SK-N-SH treated with all-trans-retinoic acid at 6 μM for 48 hours (cell line): ENCODE results near the gene CACNB2.

Source experiments
- ATAC-seq: fragments of 200-7000 bp; cut with Tn5 transposase; 3 replicates; pipeline ENCODE4 v1.9.1; 2020; ENCODE audit warnings: mild to moderate bottlenecking, moderate library complexity
- BACH2 ChIP-seq: fragments of 250-450 bp; sonication (Bioruptor Pico); IDR thresholded peaks from 2 replicates; pipeline ENCODE4 v1.9.0; 2021; ENCODE audit warnings: mild to moderate bottlenecking, borderline replicate concordance
- ESRRG ChIP-seq: fragments of 250-450 bp; sonication (Bioruptor Pico); IDR thresholded peaks from 2 replicates; pipeline ENCODE4 v1.6.1; 2021; ENCODE audit warnings: mild to moderate bottlenecking
- GLIS3 ChIP-seq: fragments of 250-450 bp; sonication (Bioruptor Pico); IDR thresholded peaks from 2 replicates; pipeline ENCODE4 v1.5.0; 2020; ENCODE audit warnings: mild to moderate bottlenecking, moderate library complexity
- OSR1 ChIP-seq: fragments of 250-450 bp; sonication (Bioruptor Pico); IDR thresholded peaks from 2 replicates; pipeline ENCODE4 v1.8.0; 2022; ENCODE audit warnings: moderate library complexity, mild to moderate bottlenecking, inconsistent platforms
- PPARA ChIP-seq: fragments of 250-450 bp; sonication (Bioruptor Pico); IDR thresholded peaks from 2 replicates; pipeline ENCODE4 v1.5.0; 2020; ENCODE audit warnings: mild to moderate bottlenecking, borderline replicate concordance
- RARB ChIP-seq: fragments of 250-450 bp; sonication (Bioruptor Pico); IDR thresholded peaks from 2 replicates; pipeline ENCODE4 v1.8.0; 2021; ENCODE audit warnings: mild to moderate bottlenecking, moderate library complexity
- SNAI2 ChIP-seq: fragments of 250-450 bp; sonication (Bioruptor Pico); IDR thresholded peaks from 2 replicates; pipeline ENCODE4 v1.5.0; 2020; ENCODE audit warnings: mild to moderate bottlenecking, moderate library complexity
- TCF4 ChIP-seq: fragments of 250-450 bp; sonication (Bioruptor Pico); IDR thresholded peaks from 2 replicates; pipeline ENCODE4 v1.8.0; 2021; ENCODE audit warnings: mild to moderate bottlenecking, moderate library complexity, borderline replicate concordance
- TOX ChIP-seq: fragments of 250-450 bp; sonication (Bioruptor Pico); IDR thresholded peaks from 2 replicates; pipeline ENCODE4 v1.8.0; 2021; ENCODE audit warnings: mild to moderate bottlenecking, moderate library complexity, borderline replicate concordance
- ZC3H10 ChIP-seq: fragments of 250-450 bp; sonication (Bioruptor Pico); IDR thresholded peaks from 2 replicates; pipeline ENCODE4 v1.5.1; 2021; ENCODE audit warnings: mild to moderate bottlenecking, moderate library complexity
- ZFP3 ChIP-seq: fragments of 250-450 bp; sonication (Bioruptor Pico); IDR thresholded peaks from 2 replicates; pipeline ENCODE4 v1.5.0; 2020; ENCODE audit warnings: mild to moderate bottlenecking, moderate library complexity
- ZFP30 ChIP-seq: fragments of 450-650 bp; formaldehyde crosslinking; IDR thresholded peaks from 2 replicates; pipeline ENCODE4 v1.5.0; 2022; ENCODE audit warnings: mild to moderate bottlenecking, moderate library complexity
- ZNF565 ChIP-seq: fragments of 450-650 bp; formaldehyde crosslinking; conservative IDR thresholded peaks from 2 replicates; pipeline ENCODE4 v1.5.0; 2020; ENCODE audit warnings: low read depth, mild to moderate bottlenecking, moderate library complexity
- ZNF70 ChIP-seq: fragments of 450-650 bp; formaldehyde crosslinking; IDR thresholded peaks from 2 replicates; pipeline ENCODE4 v1.5.0; 2020; ENCODE audit warnings: mild to moderate bottlenecking, moderate library complexity
- ZNF8 ChIP-seq: fragments of 450-650 bp; formaldehyde crosslinking; IDR thresholded peaks from 2 replicates; pipeline ENCODE4 v1.5.0; 2020; ENCODE audit warnings: mild to moderate bottlenecking, moderate library complexity
- TF ChIP-seq, protein P1 (sequence below): fragments of 250-450 bp; sonication (Bioruptor Pico); IDR thresholded peaks from 2 replicates; pipeline ENCODE4 v1.8.0; 2021; ENCODE audit warnings: low read depth, mild to moderate bottlenecking, moderate library complexity, borderline replicate concordance
- TF ChIP-seq, protein P2 (sequence below): fragments of 250-450 bp; sonication (Bioruptor Pico); IDR thresholded peaks from 2 replicates; pipeline ENCODE4 v1.5.1; 2021; ENCODE audit warnings: mild to moderate bottlenecking, moderate library complexity
- TF ChIP-seq, protein P3 (sequence below): fragments of 250-450 bp; sonication (Bioruptor Pico); IDR thresholded peaks from 2 replicates; pipeline ENCODE4 v1.8.0; 2020; ENCODE audit warnings: mild to moderate bottlenecking, moderate library complexity, borderline replicate concordance
- TF ChIP-seq, protein P4 (sequence below): fragments of 250-450 bp; sonication (Bioruptor Pico); IDR thresholded peaks from 2 replicates; pipeline ENCODE4 v1.5.0; 2020; ENCODE audit warnings: mild to moderate bottlenecking, moderate library complexity
- TF ChIP-seq, protein P5 (sequence below): fragments of 250-450 bp; sonication (Bioruptor Pico); IDR thresholded peaks from 2 replicates; pipeline ENCODE4 v1.5.1; 2020; ENCODE audit warnings: low read depth, mild to moderate bottlenecking, moderate library complexity

Gene CACNB2

DNA sequence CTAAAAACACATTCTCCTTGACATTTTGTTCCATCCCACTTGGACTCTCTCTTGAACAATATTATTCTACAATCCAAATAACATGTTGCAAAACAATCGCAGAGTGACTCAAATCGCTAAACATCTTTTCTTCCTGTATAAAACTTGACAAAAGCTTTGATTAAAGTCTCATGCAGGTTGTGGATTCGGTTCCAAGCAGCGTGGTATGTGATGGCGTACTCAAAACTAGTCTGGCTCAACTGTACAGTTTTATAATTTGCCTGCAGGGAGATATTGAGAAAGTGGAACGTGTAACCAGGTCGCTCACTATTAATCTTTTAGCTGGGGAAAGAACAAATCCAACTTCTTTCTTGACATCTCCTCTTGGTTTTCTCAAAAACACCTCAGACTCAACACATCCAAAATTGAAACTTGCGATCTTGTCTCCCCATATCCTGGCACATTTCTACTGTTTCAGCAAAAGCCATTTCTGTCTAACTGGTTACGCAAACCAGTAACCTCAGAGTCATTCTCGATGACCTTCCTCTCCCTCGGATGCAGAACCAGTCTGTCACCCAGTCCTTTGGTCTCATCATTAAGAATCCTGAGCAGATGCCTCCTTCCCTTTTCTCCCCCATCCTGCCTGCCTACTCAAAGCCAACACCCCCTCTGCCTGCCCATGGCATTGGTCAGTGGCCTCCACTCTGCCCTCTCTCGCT, 100.1 kb downstream of the CACNB2 start:
- no peak for TF ChIP-seq TCF4 (CRISPR knock-in tag)
- no peak for TF ChIP-seq ZNF565 (CRISPR knock-in tag)
- TF ChIP-seq OSR1, result no peak
- TF ChIP-seq, protein P1, sequence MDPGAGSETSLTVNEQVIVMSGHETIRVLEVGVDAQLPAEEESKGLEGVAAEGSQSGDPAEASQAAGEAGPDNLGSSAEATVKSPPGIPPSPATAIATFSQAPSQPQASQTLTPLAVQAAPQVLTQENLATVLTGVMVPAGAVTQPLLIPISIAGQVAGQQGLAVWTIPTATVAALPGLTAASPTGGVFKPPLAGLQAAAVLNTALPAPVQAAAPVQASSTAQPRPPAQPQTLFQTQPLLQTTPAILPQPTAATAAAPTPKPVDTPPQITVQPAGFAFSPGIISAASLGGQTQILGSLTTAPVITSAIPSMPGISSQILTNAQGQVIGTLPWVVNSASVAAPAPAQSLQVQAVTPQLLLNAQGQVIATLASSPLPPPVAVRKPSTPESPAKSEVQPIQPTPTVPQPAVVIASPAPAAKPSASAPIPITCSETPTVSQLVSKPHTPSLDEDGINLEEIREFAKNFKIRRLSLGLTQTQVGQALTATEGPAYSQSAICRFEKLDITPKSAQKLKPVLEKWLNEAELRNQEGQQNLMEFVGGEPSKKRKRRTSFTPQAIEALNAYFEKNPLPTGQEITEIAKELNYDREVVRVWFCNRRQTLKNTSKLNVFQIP (CRISPR knock-in tag), result no peak
- no peak for TF ChIP-seq ZFP3 (CRISPR knock-in tag)
- no peak for TF ChIP-seq TOX (CRISPR knock-in tag)
- TF ChIP-seq SNAI2 (CRISPR knock-in tag), result no peak
- TF ChIP-seq BACH2 (CRISPR knock-in tag), result no peak
- TF ChIP-seq ZFP30 (CRISPR knock-in tag), result no peak
- TF ChIP-seq PPARA (CRISPR knock-in tag), result no peak
- TF ChIP-seq ZC3H10, result no peak
- no peak for TF ChIP-seq ESRRG
- TF ChIP-seq RARB, result no peak
- TF ChIP-seq GLIS3 (CRISPR knock-in tag), result no peak
- no peak for TF ChIP-seq ZNF70 (CRISPR knock-in tag)
- TF ChIP-seq, protein P2, sequence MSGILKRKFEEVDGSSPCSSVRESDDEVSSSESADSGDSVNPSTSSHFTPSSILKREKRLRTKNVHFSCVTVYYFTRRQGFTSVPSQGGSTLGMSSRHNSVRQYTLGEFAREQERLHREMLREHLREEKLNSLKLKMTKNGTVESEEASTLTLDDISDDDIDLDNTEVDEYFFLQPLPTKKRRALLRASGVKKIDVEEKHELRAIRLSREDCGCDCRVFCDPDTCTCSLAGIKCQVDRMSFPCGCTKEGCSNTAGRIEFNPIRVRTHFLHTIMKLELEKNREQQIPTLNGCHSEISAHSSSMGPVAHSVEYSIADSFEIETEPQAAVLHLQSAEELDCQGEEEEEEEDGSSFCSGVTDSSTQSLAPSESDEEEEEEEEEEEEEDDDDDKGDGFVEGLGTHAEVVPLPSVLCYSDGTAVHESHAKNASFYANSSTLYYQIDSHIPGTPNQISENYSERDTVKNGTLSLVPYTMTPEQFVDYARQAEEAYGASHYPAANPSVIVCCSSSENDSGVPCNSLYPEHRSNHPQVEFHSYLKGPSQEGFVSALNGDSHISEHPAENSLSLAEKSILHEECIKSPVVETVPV (CRISPR knock-in tag), result no peak
- TF ChIP-seq, protein P3, sequence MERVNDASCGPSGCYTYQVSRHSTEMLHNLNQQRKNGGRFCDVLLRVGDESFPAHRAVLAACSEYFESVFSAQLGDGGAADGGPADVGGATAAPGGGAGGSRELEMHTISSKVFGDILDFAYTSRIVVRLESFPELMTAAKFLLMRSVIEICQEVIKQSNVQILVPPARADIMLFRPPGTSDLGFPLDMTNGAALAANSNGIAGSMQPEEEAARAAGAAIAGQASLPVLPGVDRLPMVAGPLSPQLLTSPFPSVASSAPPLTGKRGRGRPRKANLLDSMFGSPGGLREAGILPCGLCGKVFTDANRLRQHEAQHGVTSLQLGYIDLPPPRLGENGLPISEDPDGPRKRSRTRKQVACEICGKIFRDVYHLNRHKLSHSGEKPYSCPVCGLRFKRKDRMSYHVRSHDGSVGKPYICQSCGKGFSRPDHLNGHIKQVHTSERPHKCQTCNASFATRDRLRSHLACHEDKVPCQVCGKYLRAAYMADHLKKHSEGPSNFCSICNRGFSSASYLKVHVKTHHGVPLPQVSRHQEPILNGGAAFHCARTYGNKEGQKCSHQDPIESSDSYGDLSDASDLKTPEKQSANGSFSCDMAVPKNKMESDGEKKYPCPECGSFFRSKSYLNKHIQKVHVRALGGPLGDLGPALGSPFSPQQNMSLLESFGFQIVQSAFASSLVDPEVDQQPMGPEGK (CRISPR knock-in tag), result no peak
- TF ChIP-seq, protein P4, sequence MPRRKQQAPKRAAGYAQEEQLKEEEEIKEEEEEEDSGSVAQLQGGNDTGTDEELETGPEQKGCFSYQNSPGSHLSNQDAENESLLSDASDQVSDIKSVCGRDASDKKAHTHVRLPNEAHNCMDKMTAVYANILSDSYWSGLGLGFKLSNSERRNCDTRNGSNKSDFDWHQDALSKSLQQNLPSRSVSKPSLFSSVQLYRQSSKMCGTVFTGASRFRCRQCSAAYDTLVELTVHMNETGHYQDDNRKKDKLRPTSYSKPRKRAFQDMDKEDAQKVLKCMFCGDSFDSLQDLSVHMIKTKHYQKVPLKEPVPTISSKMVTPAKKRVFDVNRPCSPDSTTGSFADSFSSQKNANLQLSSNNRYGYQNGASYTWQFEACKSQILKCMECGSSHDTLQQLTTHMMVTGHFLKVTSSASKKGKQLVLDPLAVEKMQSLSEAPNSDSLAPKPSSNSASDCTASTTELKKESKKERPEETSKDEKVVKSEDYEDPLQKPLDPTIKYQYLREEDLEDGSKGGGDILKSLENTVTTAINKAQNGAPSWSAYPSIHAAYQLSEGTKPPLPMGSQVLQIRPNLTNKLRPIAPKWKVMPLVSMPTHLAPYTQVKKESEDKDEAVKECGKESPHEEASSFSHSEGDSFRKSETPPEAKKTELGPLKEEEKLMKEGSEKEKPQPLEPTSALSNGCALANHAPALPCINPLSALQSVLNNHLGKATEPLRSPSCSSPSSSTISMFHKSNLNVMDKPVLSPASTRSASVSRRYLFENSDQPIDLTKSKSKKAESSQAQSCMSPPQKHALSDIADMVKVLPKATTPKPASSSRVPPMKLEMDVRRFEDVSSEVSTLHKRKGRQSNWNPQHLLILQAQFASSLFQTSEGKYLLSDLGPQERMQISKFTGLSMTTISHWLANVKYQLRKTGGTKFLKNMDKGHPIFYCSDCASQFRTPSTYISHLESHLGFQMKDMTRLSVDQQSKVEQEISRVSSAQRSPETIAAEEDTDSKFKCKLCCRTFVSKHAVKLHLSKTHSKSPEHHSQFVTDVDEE, result no peak
- no peak for TF ChIP-seq ZNF8 (CRISPR knock-in tag)
- ATAC-seq, result no peak

DNA sequence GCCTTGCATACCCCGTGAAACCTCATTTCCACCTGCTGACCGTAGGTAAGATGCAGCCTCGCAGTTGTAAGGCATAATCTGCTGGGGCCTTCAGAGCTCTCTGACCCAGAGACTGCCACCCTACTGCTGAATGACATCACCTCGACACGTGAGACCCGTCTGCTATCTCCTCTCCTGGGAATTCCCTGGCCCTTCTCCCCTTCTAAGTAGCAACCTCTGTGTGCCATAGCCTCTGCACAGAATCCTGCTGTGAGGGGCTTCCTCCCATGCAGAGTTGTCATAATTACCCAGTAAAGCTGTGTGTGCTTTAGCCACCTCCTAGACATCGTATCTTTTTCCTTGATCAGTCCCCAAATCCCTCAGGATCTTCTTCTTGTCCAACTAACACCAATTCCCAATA, 106.7 kb downstream of the CACNB2 start:
- no peak for ATAC-seq
- TF ChIP-seq TOX (CRISPR knock-in tag), result no peak
- no peak for TF ChIP-seq GLIS3 (CRISPR knock-in tag)
- no peak for TF ChIP-seq SNAI2 (CRISPR knock-in tag)
- TF ChIP-seq ZFP3 (CRISPR knock-in tag), result no peak
- TF ChIP-seq, protein P4, result no peak
- TF ChIP-seq, protein P1 (CRISPR knock-in tag), result no peak
- no peak for TF ChIP-seq ESRRG
- TF ChIP-seq, protein P5, sequence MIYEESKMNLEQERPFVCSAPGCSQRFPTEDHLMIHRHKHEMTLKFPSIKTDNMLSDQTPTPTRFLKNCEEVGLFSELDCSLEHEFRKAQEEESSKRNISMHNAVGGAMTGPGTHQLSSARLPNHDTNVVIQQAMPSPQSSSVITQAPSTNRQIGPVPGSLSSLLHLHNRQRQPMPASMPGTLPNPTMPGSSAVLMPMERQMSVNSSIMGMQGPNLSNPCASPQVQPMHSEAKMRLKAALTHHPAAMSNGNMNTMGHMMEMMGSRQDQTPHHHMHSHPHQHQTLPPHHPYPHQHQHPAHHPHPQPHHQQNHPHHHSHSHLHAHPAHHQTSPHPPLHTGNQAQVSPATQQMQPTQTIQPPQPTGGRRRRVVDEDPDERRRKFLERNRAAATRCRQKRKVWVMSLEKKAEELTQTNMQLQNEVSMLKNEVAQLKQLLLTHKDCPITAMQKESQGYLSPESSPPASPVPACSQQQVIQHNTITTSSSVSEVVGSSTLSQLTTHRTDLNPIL (CRISPR knock-in tag), result no peak
- TF ChIP-seq, all 23 proteins: peak for 0
